GM12878 (cell line): Measurements from ENCODE around the gene HTRA2.

Experiments
- CTCF ChIP-seq, 3 experiments: IDR thresholded peaks in 2 of 3; conservative IDR thresholded peaks in 1 of 3; 2 replicates each; pipeline ENCODE4 v1.5.1; 2011; ENCODE audit warnings: low read depth in 3 of 3, low read length in 3 of 3, mild to moderate bottlenecking in 3 of 3, control low read depth in 2 of 3, moderate library complexity in 2 of 3, inconsistent platforms in 1 of 3, mixed read lengths in 1 of 3; ENCODE audit not compliant: control insufficient read depth in 2 of 3, insufficient read depth in 1 of 3; ENCODE audit errors: extremely low read depth in 1 of 3
- EZH2 ChIP-seq: IDR thresholded peaks from 2 replicates; pipeline ENCODE4 v1.6.1; 2012; ENCODE audit warnings: low read depth, mild to moderate bottlenecking, control low read depth, inconsistent platforms, low read length, borderline replicate concordance; ENCODE audit not compliant: control insufficient read depth
- FOXK2 ChIP-seq: fragments of 450-650 bp; IDR thresholded peaks from 2 replicates; pipeline ENCODE4 v1.6.1; 2017; ENCODE audit warnings: mild to moderate bottlenecking, moderate library complexity
- PBX3 ChIP-seq: IDR thresholded peaks from 2 replicates; pipeline ENCODE4 v1.6.1; 2011; ENCODE audit warnings: mild to moderate bottlenecking, low read depth, low read length, moderate library complexity; ENCODE audit not compliant: insufficient replicate concordance
- POLR2AphosphoS5 ChIP-seq: IDR thresholded peaks from 2 replicates; pipeline ENCODE4 v1.6.1; 2011; ENCODE audit warnings: mild to moderate bottlenecking, low read length, inconsistent platforms
- RB1 ChIP-seq: fragments of 450-650 bp; formaldehyde crosslinking; IDR thresholded peaks from 2 replicates; pipeline ENCODE4 v1.6.1; 2017; ENCODE audit warnings: mild to moderate bottlenecking, borderline replicate concordance
- RCOR1 ChIP-seq: conservative IDR thresholded peaks from 2 replicates; pipeline ENCODE4 v1.6.1; 2012; ENCODE audit warnings: low read depth, low read length, improper control_type of control experiment
- SP1 ChIP-seq: IDR thresholded peaks from one replicate; pipeline ENCODE4 v1.6.1; 2011; ENCODE audit warnings: low read depth, low read length
- SPI1 ChIP-seq: IDR thresholded peaks from 2 replicates; pipeline ENCODE4 v1.6.1; 2011; ENCODE audit warnings: low read depth, mild to moderate bottlenecking, low read length, moderate library complexity, borderline replicate concordance; ENCODE audit not compliant: insufficient read depth
- SUZ12 ChIP-seq: fragments of 200-600 bp; sonication (generic); IDR thresholded peaks from one replicate; pipeline ENCODE4 v1.6.1; 2018; ENCODE audit warnings: antibody characterized with exemption, mild to moderate bottlenecking; ENCODE audit not compliant: unreplicated experiment
- TAF1 ChIP-seq: IDR thresholded peaks from 2 replicates; pipeline ENCODE4 v1.6.1; 2011; ENCODE audit warnings: mild to moderate bottlenecking, low read depth, low read length, borderline replicate concordance
- TCF7 ChIP-seq: IDR thresholded peaks from 2 replicates; pipeline ENCODE4 v1.6.1; 2014; ENCODE audit warnings: antibody characterized with exemption, borderline replicate concordance

GRCh38 chr2:74556831-74557370 lies 27.2 kb downstream of the HTRA2 start:
- no peak for TF ChIP-seq CTCF (IDR thresholded peaks at IDR 0.05 in 2 of 3, conservative IDR thresholded peaks at IDR 0.05 in 1 of 3; ENCODE audit: control insufficient read depth in 2 of 3, extremely low read depth in 1 of 3, insufficient read depth in 1 of 3, low read depth in 3 of 3, low read length in 3 of 3)
- TF ChIP-seq POLR2AphosphoS5 = no peak
- no peak for TF ChIP-seq SPI1
- no peak for TF ChIP-seq RCOR1
- TF ChIP-seq EZH2 = no peak
- TF ChIP-seq RB1 = no peak
- TF ChIP-seq TAF1 = no peak
- TF ChIP-seq FOXK2 = no peak
- TF ChIP-seq SP1 = no peak
- no peak for TF ChIP-seq TCF7
- no peak for TF ChIP-seq SUZ12
- no peak for TF ChIP-seq PBX3
